Motor neuron (in vitro differentiated cells): ENCODE measurements around the gene ZNF232. TPM values are rescaled to one million over a fixed set of nuclear protein-coding genes. Genes with fewer than 3 reads are reported as not detected.
"Not testable (repeated sequence)": the region's sequence is repeated elsewhere in the genome, so short reads cannot be mapped to it uniquely, and the experiment has no call there.

Source experiments
- ATAC-seq, 8 experiments: fragments of 200-7000 bp; cut with Tn5 transposase; replicated peaks in 6 of 8; 2 replicates each; pipeline ENCODE4 v1.8.0; 2021; ENCODE audit warnings: mild to moderate bottlenecking in 8 of 8, moderate library complexity in 8 of 8
- H3K27ac ChIP-seq, 2 donors: fragments of 250-450 bp; sonication (Bioruptor Pico); 2 replicates each; pipeline ENCODE4 v1.9.0; 2021; ENCODE audit warnings: antibody characterized with exemption in 2 of 2, mild to moderate bottlenecking in 2 of 2, moderate library complexity in 1 of 2
- H3K4me1 ChIP-seq, 2 donors: fragments of 250-450 bp; sonication (Bioruptor Pico); replicated peaks in 1 of 2; 2 replicates each; pipeline ENCODE4 v1.6.1; 2021; ENCODE audit warnings: antibody characterized with exemption in 2 of 2, mild to moderate bottlenecking in 2 of 2, moderate library complexity in 1 of 2
- H3K4me3 ChIP-seq, 5 donors: fragments of 250-450 bp; sonication (Bioruptor Pico); 2 replicates each; pipeline ENCODE4 v1.9.0; 2021; ENCODE audit warnings: antibody characterized with exemption in 5 of 5, mild to moderate bottlenecking in 5 of 5, moderate library complexity in 4 of 5
- WGBS, 10 experiments: fragments of 450-650 bp; shearing (Covaris generic); methylation state at CpG; one replicate each; pipeline ENCODE4 v1.0.0; 2022; 5-methylcytosine and 5-hydroxymethylcytosine counted together
- in situ Hi-C, 9 experiments: fragments of 400-800 bp; cut with MboI; loops; one replicate each; pipeline ENCODE4 v1.15.0; 2021; ENCODE audit warnings: low sequenced_read_pairs in 9 of 9, low pct_unique_long_range_greater_than_20kb in 2 of 9; ENCODE audit not compliant: unreplicated experiment in 9 of 9
- total RNA-seq, 8 experiments: library from RNA; unstranded; fragments of 300-600 nt; gene quantifications; 2 replicates each; pipeline versions ENCODE4 v1.2.3 to v1.2.4, GENCODE V29; 2022

ZNF232 gene
- total RNA-seq = 10 to 100 TPM in 7 of 8 experiments, 1 to 10 TPM in 1; 6.0 to 22.3 (median 16.1) TPM

- WGBS, 10 experiments = 0 to 10% (median 0%) methylated on average over 2 to 16 of the region's 69 CpGs; no CpG with 5 or more reads in 4 of the 10 experiments
- ATAC-seq = peak; percentile 89 to 98 (median 98)
- Histone ChIP-seq H3K4me1 (peaks cover 5 to 12% of the 10 kb centered on the region in 2 donors), H3K4me3 (peak within 1 kb of the TSS; percentile 64 to 96 (median 86)), H3K27ac (peak within 1 kb of the TSS; percentile 24 to 67)
- in situ Hi-C loops = no loop called here
Observed at GRCh38 chr17:5111402-5112204, at the start of gene ZNF232. ZNF232 (minus strand) TSS chr17:5111878; CDS start chr17:5111822, 56 bp downstream.

DNA sequence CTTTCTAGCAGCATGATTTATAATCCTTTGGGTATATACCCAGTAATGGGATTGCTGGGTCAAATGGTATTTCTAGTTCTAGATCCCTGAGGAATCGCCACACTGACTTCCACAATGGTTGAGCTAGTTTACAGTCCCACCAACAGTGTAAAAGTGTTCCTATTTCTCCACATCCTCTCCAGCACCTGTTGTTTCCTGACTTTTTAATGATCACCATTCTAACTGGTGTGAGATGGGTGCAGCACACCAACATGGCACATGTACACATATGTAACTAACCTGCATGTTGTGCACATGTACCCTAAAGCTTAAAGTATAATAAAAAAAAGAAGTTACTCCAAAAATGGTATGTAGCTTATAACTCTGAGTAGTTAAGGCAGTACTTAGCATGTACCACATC lies 49.0 kb upstream of the ZNF232 start:
- in situ Hi-C loops, H3K4me3 ChIP-seq, H3K4me1 ChIP-seq, ATAC-seq, H3K27ac ChIP-seq: not testable (repeated sequence)
- WGBS, 10 experiments = no CpG with 5 or more reads among the region's 1 CpG

DNA sequence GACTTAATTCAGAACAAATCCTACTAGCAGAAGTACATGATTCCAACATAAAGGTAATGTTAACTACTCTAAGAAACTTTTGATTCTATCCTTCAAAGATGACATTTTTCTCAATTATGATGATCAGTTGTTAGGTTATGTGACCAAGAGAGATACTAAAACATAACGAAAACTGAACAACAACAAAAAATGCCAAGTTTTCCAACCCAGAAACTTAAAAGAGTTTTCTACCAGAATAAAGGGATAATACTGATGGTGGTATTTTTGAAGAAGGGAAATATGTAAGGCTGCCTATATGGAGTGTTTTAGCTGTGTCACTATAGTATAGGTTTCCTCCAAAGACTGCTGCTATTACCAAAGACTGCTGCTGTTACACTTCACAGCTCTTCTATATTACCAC lies 34.4 kb upstream of the ZNF232 start:
- in situ Hi-C loops, H3K4me3 ChIP-seq, H3K27ac ChIP-seq, H3K4me1 ChIP-seq, ATAC-seq: not testable (repeated sequence)
- WGBS, 10 experiments = 0 to 75% (median 40%) methylated on average over 1 of the region's 1 CpG; no CpG with 5 or more reads in 3 of the 10 experiments

GRCh38 chr17:5142877-5143276 lies 31.2 kb upstream of the ZNF232 start:
- H3K4me1 ChIP-seq, H3K4me3 ChIP-seq, in situ Hi-C loops, H3K27ac ChIP-seq, ATAC-seq: not testable (repeated sequence)
- 67 to 100% methylated on average over 1 of the region's 18 CpGs; no CpG with 5 or more reads in 8 of the 10 experiments for WGBS, 10 experiments

DNA sequence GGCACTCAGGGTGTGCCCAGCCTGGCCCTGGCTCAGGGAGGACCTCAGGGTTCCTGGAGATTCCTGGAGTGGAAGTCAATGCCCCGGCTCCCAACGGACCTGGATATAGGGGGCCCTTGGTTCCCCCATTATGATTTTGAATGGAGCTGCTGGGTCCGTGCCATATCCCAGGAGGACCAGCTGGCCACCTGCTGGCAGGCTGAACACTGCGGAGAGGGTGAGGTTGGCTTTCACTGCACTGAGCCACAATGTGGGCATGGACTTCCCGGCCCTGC lies 27.7 kb upstream of the ZNF232 start:
- WGBS, 10 experiments = 96 to 100% methylated on average over 1 to 3 of the region's 5 CpGs; no CpG with 5 or more reads in 8 of the 10 experiments

GRCh38 chr17:5138616-5139457 lies 27.2 kb upstream of the ZNF232 start:
- Histone ChIP-seq H3K27ac (no peak overlapping the region), H3K4me1 (no peaks in the 10 kb centered on the region), H3K4me3 (no peak overlapping the region)
- in situ Hi-C loops = no loop called here
- no peak for ATAC-seq
- 40 to 100% methylated on average over 1 to 2 of the region's 24 CpGs; no CpG with 5 or more reads in 8 of the 10 experiments for WGBS, 10 experiments

More for the DNA sequence above, 27.7 kb upstream of the ZNF232 start:
- in situ Hi-C loops = no loop called here
- Histone ChIP-seq H3K27ac (no peak overlapping the region), H3K4me1 (no peaks in the 10 kb centered on the region), H3K4me3 (no peak overlapping the region)
- ATAC-seq = no peak

DNA sequence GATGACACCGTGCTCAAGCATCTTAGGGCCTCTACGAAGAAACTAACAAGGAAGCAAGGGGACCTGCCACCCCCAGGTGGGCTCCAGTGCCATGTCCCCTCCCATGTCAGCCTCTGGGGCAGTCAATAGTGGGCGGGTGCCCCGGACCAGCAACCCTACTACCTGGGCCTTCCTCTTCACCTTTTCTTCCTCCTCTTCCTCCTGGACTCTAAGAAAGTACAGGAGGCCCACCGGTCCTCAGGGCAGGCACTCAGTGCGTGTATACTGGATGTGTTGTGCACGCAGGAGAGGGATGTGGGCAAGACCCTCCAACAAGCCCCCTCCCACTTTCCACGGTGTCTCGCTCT lies 26.5 kb upstream of the ZNF232 start:
- WGBS, 10 experiments = 90 to 100% (median 92%) methylated on average over 1 to 2 of the region's 9 CpGs; no CpG with 5 or more reads in 7 of the 10 experiments
- in situ Hi-C loops = not testable (repeated sequence)

DNA sequence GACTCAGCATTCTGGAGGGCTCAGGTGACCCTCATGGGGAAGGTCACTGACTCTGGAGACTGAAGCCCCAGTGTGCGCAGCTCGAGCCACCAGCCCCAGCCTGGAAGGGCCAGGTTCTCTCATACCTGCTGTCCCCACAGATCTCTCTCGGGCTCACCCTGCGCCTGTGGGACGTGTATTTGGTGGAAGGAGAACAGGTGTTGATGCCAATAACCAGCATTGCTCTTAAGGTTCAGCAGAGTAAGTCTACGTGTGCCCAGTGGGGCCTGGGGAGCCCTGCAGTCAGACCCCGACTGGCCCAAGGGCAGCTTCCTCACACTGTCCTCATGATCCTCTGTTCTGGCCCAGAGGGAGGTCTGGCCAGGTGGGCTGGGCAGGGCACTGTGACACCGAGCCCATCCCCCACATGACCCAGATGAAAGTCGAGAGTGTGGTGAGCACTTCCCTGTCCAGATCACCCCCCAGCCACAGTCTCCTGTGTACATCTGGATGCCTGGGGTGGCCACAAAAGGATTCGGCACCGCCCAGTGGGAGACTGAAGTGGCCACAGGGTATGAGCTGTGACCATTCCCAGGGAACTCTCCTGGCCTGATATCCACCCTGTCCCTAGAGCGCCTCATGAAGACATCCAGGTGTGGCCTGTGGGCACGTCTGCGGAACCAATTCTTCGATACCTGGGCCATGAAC lies 26.0 kb upstream of the ZNF232 start:
- in situ Hi-C loops, H3K4me3 ChIP-seq, H3K4me1 ChIP-seq, ATAC-seq, H3K27ac ChIP-seq: not testable (repeated sequence)
- WGBS, 10 experiments = 60 to 80% (median 80%) methylated on average over 1 of the region's 15 CpGs; no CpG with 5 or more reads in 7 of the 10 experiments

More for the DNA sequence above, 26.5 kb upstream of the ZNF232 start:
- ATAC-seq, H3K4me1 ChIP-seq, H3K4me3 ChIP-seq, H3K27ac ChIP-seq: not testable (repeated sequence)

GRCh38 chr17:5136580-5137412 lies 25.1 kb upstream of the ZNF232 start:
- 55 to 100% methylated on average over 1 to 4 of the region's 14 CpGs; no CpG with 5 or more reads in 8 of the 10 experiments for WGBS, 10 experiments
- H3K4me1 ChIP-seq, H3K4me3 ChIP-seq, ATAC-seq, H3K27ac ChIP-seq, in situ Hi-C loops: not testable (repeated sequence)

GRCh38 chr17:5135726-5136579 lies 24.3 kb upstream of the ZNF232 start:
- H3K27ac ChIP-seq = no peak overlapping the region
- no peaks in the 10 kb centered on the region for H3K4me1 ChIP-seq
- H3K4me3 ChIP-seq = no peak overlapping the region
- ATAC-seq = no peak
- in situ Hi-C loops = no loop called here
- 60 to 100% (median 82%) methylated on average over 1 to 3 of the region's 14 CpGs; no CpG with 5 or more reads in 7 of the 10 experiments for WGBS, 10 experiments

DNA sequence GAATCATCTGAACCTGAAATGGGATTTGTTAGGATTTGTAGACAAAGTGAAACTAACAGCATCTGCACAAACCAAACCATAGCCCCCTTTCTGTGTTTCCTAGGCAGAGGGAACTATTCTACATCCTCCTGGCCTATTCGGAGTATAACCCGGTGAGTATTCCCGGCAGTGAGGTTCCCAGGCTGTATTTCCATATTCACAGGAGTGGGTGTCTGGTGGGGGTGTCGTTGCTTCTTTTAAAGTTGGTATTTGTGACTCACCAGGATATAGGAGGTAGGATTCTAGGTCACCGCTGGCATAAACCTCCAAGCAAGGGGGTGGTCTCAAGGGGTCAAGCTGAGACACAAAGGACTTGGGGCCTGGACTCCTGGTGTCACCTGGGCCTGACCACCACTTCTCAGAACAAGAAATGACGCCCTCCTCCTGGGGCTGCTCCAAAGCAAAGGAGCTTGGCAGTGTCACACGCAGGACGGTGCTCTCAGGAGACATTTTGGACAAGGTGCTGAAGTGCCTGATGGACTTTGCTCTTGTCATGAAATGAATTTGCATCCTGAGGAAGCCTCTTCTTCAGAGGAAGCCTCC lies 23.5 kb upstream of the ZNF232 start:
- H3K4me1 ChIP-seq, H3K27ac ChIP-seq, in situ Hi-C loops, H3K4me3 ChIP-seq, ATAC-seq: not testable (repeated sequence)
- 13 to 100% (median 58%) methylated on average over 1 to 5 of the region's 8 CpGs; no CpG with 5 or more reads in 2 of the 10 experiments for WGBS, 10 experiments
